GM23338 (cell line): Measurements from ENCODE around the gene KRT1. TPM values are rescaled to one million over a fixed set of nuclear protein-coding genes. Genes with fewer than 3 reads are reported as not detected.

Experiments
- ATAC-seq: fragments of 200-7000 bp; cut with Tn5 transposase; 3 replicates; pipeline ENCODE4 v1.9.1; 2020
- DNase-seq: peaks from one replicate; pipeline ENCODE4 v3.0.0-alpha.2; 2015; ENCODE audit warnings: low spot score
- H2AFZ ChIP-seq: fragments of 200-600 bp; sonication (generic); 2 replicates; pipeline ENCODE4 v1.8.0; 2016; ENCODE audit warnings: antibody characterized with exemption, mild to moderate bottlenecking, moderate library complexity
- H3F3A ChIP-seq: fragments of 200-600 bp; sonication (generic); replicated peaks from 2 replicates; pipeline ENCODE4 v1.8.0; 2017; ENCODE audit warnings: antibody characterized with exemption, mixed run types, low read depth
- H3K27ac ChIP-seq: fragments of 200-600 bp; sonication (generic); 2 replicates; pipeline ENCODE4 v1.6.1; 2016; ENCODE audit warnings: low read depth
- H3K27me3 ChIP-seq: fragments of 200-600 bp; sonication (generic); 2 replicates; pipeline ENCODE4 v1.8.0; 2016; ENCODE audit warnings: mild to moderate bottlenecking, mixed run types, moderate library complexity; ENCODE audit not compliant: insufficient read depth
- H3K36me3 ChIP-seq: fragments of 200-600 bp; sonication (generic); 2 replicates; pipeline ENCODE4 v1.8.0; 2016; ENCODE audit warnings: mild to moderate bottlenecking; ENCODE audit not compliant: insufficient read depth
- H3K4me1 ChIP-seq: fragments of 200-600 bp; sonication (generic); 2 replicates; pipeline ENCODE4 v1.8.0; 2016; ENCODE audit warnings: mild to moderate bottlenecking, moderate library complexity; ENCODE audit not compliant: insufficient read depth
- H3K4me2 ChIP-seq: fragments of 200-600 bp; sonication (generic); 2 replicates; pipeline ENCODE4 v1.7.1; 2017; ENCODE audit warnings: mixed run types
- H3K4me3 ChIP-seq: fragments of 200-600 bp; sonication (generic); 2 replicates; pipeline ENCODE4 v1.6.1; 2016; ENCODE audit warnings: mixed run types
- H3K79me2 ChIP-seq: fragments of 200-600 bp; sonication (generic); replicated peaks from 2 replicates; pipeline ENCODE4 v1.8.0; 2017; ENCODE audit warnings: mild to moderate bottlenecking; ENCODE audit not compliant: insufficient read depth
- H3K9me2 ChIP-seq: fragments of 200-600 bp; sonication (generic); 2 replicates; pipeline ENCODE4 v1.8.0; 2017; ENCODE audit not compliant: insufficient read depth
- H4K20me1 ChIP-seq: fragments of 200-600 bp; sonication (generic); replicated peaks from 2 replicates; pipeline ENCODE4 v1.8.0; 2017; ENCODE audit warnings: mild to moderate bottlenecking; ENCODE audit not compliant: insufficient read depth
- H3K27ac Mint-ChIP-seq: 2 replicates; pipeline ENCODE4 v1.8.0; 2020; ENCODE audit warnings: inconsistent platforms, mild to moderate bottlenecking, moderate library complexity, mixed read lengths
- H3K27me3 Mint-ChIP-seq: 3 replicates; pipeline ENCODE4 v1.8.0; 2022; ENCODE audit warnings: low read depth, mild to moderate bottlenecking, moderate library complexity, mixed read lengths, inconsistent platforms; ENCODE audit not compliant: insufficient read depth, poor library complexity
- H3K36me3 Mint-ChIP-seq: 3 replicates; pipeline ENCODE4 v1.8.0; 2021; ENCODE audit warnings: low read depth, mild to moderate bottlenecking, inconsistent platforms, moderate library complexity, mixed read lengths
- H3K4me1 Mint-ChIP-seq: 3 replicates; pipeline ENCODE4 v1.8.0; 2020; ENCODE audit warnings: mild to moderate bottlenecking, inconsistent platforms, mixed read lengths
- H3K4me3 Mint-ChIP-seq: 3 replicates; pipeline ENCODE4 v1.8.0; 2021; ENCODE audit warnings: moderate library complexity, mild to moderate bottlenecking, inconsistent platforms, mixed read lengths
- H3K9me3 Mint-ChIP-seq: 3 replicates; pipeline ENCODE4 v1.8.0; 2020; ENCODE audit warnings: moderate library complexity, mild to moderate bottlenecking, inconsistent platforms, mixed read lengths
- CREB1 ChIP-seq: fragments of 250-450 bp; sonication (Bioruptor Pico); IDR thresholded peaks from 2 replicates; pipeline ENCODE4 v1.5.0; 2020; ENCODE audit warnings: low read depth, mild to moderate bottlenecking, moderate library complexity
- EZH2 ChIP-seq: fragments of 200-600 bp; sonication (generic); IDR thresholded peaks from one replicate; pipeline ENCODE4 v1.8.0; 2017; ENCODE audit warnings: antibody characterized with exemption, mild to moderate bottlenecking, low read depth; ENCODE audit not compliant: unreplicated experiment
- EZH2phosphoT487 ChIP-seq: fragments of 200-600 bp; sonication (generic); IDR thresholded peaks from one replicate; pipeline ENCODE4 v1.8.1; 2018; ENCODE audit warnings: antibody characterized with exemption; ENCODE audit not compliant: unreplicated experiment
- JUNB ChIP-seq: IDR thresholded peaks from one replicate; pipeline ENCODE4 v1.6.1; 2016; ENCODE audit warnings: antibody characterized with exemption; ENCODE audit not compliant: unreplicated experiment
- NANOG ChIP-seq: IDR thresholded peaks from 2 replicates; pipeline ENCODE4 v1.6.1; 2016; ENCODE audit warnings: antibody characterized with exemption, borderline replicate concordance
- POLR2AphosphoS5 ChIP-seq: IDR thresholded peaks from 2 replicates; pipeline ENCODE4 v1.6.1; 2016; ENCODE audit warnings: antibody characterized with exemption, low read depth
- STAT1 ChIP-seq: IDR thresholded peaks from one replicate; pipeline ENCODE4 v1.6.1; 2016; ENCODE audit warnings: antibody characterized with exemption; ENCODE audit not compliant: unreplicated experiment
- ZNF114 ChIP-seq: fragments of 250-450 bp; sonication (Bioruptor Pico); IDR thresholded peaks from 2 replicates; pipeline ENCODE4 v1.5.0; 2020; ENCODE audit warnings: mild to moderate bottlenecking, moderate library complexity
- ZNF331 ChIP-seq: fragments of 250-450 bp; sonication (Bioruptor Pico); IDR thresholded peaks from 2 replicates; pipeline ENCODE4 v1.5.0; 2020; ENCODE audit warnings: low read depth, mild to moderate bottlenecking, moderate library complexity
- polyA plus RNA-seq: library from polyadenylated mRNA; unstranded; fragments of >200 nt; fragmentation: Nextera tagmentation; extraction: Ambion mirVana; gene quantifications from 2 replicates; pipeline ENCODE4 v1.2.1, GENCODE V29; 2016
- total RNA-seq: library from RNA; depleted of rRNA; stranded (reverse); fragments of >200 nt; shearing (Covaris generic); gene quantifications from 2 replicates; pipeline ENCODE4 v1.2.3, GENCODE V29; 2014
- TF ChIP-seq, protein P1 (sequence below): IDR thresholded peaks from one replicate; pipeline ENCODE4 v1.6.1; 2018; ENCODE audit warnings: antibody characterized with exemption; ENCODE audit not compliant: unreplicated experiment
- TF ChIP-seq, protein P2 (sequence below), 2 experiments: fragments of 200-600 bp in 1 of 2; sonication (generic) in 1 of 2; conservative IDR thresholded peaks; 2 replicates each; pipeline versions ENCODE4 v1.5.1 to v1.6.1; 2016 to 2017; ENCODE audit warnings: antibody characterized with exemption in 2 of 2, low read depth in 2 of 2, mild to moderate bottlenecking in 2 of 2, moderate library complexity in 1 of 2
- TF ChIP-seq, protein P3 (sequence below): fragments of 250-450 bp; sonication (Bioruptor Pico); IDR thresholded peaks from 2 replicates; pipeline ENCODE4 v1.5.0; 2020; ENCODE audit warnings: mild to moderate bottlenecking, moderate library complexity
- TF ChIP-seq, protein P4 (sequence below): IDR thresholded peaks from 2 replicates; pipeline ENCODE4 v1.6.1; 2016; ENCODE audit warnings: antibody characterized with exemption

Gene KRT1
- total and polyA plus RNA-seq, 2 experiments from 2014 or later = not detected

DNA sequence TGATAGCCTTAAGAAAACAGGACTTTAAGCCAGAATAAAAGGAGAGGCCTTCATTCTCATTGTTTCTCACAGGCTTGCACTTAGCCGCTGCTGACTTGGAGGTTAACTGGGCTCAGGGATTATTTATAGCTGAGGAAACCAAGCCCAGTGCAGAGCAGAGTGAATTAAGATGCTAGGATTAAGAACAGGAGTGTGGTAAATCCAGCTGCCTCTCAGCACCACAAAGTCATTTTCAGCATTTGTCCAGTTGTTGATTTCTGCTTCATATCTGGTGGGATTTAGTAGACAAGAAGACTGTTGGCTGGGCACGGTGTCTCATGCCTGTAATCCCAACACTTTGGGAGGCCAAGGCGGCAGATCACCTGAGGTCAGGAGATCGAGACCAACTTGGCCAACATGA is 47.6 kb downstream of the KRT1 start:
- DNase-seq (no peak), ATAC-seq (no peak)
- no peaks in the 10 kb centered on the region for H3F3A ChIP-seq
- Mint-ChIP-seq H3K4me1 (no peaks in the 10 kb centered on the region; the same call in 2 of the 3 replicates), H3K36me3 (no peaks in the 10 kb centered on the region), H3K4me3 (no peak overlapping the region), H3K9me3 (no peaks in the 10 kb centered on the region), H3K27ac (no peak overlapping the region), H3K27me3 (peaks cover 2% of the 10 kb centered on the region)
- H3K27ac ChIP-seq = no peak overlapping the region
- H3K36me3 ChIP-seq = no peaks in the 10 kb centered on the region
- TF ChIP-seq, protein P1, sequence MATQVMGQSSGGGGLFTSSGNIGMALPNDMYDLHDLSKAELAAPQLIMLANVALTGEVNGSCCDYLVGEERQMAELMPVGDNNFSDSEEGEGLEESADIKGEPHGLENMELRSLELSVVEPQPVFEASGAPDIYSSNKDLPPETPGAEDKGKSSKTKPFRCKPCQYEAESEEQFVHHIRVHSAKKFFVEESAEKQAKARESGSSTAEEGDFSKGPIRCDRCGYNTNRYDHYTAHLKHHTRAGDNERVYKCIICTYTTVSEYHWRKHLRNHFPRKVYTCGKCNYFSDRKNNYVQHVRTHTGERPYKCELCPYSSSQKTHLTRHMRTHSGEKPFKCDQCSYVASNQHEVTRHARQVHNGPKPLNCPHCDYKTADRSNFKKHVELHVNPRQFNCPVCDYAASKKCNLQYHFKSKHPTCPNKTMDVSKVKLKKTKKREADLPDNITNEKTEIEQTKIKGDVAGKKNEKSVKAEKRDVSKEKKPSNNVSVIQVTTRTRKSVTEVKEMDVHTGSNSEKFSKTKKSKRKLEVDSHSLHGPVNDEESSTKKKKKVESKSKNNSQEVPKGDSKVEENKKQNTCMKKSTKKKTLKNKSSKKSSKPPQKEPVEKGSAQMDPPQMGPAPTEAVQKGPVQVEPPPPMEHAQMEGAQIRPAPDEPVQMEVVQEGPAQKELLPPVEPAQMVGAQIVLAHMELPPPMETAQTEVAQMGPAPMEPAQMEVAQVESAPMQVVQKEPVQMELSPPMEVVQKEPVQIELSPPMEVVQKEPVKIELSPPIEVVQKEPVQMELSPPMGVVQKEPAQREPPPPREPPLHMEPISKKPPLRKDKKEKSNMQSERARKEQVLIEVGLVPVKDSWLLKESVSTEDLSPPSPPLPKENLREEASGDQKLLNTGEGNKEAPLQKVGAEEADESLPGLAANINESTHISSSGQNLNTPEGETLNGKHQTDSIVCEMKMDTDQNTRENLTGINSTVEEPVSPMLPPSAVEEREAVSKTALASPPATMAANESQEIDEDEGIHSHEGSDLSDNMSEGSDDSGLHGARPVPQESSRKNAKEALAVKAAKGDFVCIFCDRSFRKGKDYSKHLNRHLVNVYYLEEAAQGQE = no peak
- TF ChIP-seq CREB1 (CRISPR knock-in tag) = no peak
- TF ChIP-seq ZNF114 (CRISPR knock-in tag) = no peak
- TF ChIP-seq EZH2 = no peak
- no peak for TF ChIP-seq NANOG
- no peak for TF ChIP-seq JUNB
- TF ChIP-seq, protein P2, sequence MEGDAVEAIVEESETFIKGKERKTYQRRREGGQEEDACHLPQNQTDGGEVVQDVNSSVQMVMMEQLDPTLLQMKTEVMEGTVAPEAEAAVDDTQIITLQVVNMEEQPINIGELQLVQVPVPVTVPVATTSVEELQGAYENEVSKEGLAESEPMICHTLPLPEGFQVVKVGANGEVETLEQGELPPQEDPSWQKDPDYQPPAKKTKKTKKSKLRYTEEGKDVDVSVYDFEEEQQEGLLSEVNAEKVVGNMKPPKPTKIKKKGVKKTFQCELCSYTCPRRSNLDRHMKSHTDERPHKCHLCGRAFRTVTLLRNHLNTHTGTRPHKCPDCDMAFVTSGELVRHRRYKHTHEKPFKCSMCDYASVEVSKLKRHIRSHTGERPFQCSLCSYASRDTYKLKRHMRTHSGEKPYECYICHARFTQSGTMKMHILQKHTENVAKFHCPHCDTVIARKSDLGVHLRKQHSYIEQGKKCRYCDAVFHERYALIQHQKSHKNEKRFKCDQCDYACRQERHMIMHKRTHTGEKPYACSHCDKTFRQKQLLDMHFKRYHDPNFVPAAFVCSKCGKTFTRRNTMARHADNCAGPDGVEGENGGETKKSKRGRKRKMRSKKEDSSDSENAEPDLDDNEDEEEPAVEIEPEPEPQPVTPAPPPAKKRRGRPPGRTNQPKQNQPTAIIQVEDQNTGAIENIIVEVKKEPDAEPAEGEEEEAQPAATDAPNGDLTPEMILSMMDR (conservative IDR thresholded peaks at IDR 0.05; ENCODE audit: low read depth in 2 of 2) = no peak
- TF ChIP-seq, protein P3, sequence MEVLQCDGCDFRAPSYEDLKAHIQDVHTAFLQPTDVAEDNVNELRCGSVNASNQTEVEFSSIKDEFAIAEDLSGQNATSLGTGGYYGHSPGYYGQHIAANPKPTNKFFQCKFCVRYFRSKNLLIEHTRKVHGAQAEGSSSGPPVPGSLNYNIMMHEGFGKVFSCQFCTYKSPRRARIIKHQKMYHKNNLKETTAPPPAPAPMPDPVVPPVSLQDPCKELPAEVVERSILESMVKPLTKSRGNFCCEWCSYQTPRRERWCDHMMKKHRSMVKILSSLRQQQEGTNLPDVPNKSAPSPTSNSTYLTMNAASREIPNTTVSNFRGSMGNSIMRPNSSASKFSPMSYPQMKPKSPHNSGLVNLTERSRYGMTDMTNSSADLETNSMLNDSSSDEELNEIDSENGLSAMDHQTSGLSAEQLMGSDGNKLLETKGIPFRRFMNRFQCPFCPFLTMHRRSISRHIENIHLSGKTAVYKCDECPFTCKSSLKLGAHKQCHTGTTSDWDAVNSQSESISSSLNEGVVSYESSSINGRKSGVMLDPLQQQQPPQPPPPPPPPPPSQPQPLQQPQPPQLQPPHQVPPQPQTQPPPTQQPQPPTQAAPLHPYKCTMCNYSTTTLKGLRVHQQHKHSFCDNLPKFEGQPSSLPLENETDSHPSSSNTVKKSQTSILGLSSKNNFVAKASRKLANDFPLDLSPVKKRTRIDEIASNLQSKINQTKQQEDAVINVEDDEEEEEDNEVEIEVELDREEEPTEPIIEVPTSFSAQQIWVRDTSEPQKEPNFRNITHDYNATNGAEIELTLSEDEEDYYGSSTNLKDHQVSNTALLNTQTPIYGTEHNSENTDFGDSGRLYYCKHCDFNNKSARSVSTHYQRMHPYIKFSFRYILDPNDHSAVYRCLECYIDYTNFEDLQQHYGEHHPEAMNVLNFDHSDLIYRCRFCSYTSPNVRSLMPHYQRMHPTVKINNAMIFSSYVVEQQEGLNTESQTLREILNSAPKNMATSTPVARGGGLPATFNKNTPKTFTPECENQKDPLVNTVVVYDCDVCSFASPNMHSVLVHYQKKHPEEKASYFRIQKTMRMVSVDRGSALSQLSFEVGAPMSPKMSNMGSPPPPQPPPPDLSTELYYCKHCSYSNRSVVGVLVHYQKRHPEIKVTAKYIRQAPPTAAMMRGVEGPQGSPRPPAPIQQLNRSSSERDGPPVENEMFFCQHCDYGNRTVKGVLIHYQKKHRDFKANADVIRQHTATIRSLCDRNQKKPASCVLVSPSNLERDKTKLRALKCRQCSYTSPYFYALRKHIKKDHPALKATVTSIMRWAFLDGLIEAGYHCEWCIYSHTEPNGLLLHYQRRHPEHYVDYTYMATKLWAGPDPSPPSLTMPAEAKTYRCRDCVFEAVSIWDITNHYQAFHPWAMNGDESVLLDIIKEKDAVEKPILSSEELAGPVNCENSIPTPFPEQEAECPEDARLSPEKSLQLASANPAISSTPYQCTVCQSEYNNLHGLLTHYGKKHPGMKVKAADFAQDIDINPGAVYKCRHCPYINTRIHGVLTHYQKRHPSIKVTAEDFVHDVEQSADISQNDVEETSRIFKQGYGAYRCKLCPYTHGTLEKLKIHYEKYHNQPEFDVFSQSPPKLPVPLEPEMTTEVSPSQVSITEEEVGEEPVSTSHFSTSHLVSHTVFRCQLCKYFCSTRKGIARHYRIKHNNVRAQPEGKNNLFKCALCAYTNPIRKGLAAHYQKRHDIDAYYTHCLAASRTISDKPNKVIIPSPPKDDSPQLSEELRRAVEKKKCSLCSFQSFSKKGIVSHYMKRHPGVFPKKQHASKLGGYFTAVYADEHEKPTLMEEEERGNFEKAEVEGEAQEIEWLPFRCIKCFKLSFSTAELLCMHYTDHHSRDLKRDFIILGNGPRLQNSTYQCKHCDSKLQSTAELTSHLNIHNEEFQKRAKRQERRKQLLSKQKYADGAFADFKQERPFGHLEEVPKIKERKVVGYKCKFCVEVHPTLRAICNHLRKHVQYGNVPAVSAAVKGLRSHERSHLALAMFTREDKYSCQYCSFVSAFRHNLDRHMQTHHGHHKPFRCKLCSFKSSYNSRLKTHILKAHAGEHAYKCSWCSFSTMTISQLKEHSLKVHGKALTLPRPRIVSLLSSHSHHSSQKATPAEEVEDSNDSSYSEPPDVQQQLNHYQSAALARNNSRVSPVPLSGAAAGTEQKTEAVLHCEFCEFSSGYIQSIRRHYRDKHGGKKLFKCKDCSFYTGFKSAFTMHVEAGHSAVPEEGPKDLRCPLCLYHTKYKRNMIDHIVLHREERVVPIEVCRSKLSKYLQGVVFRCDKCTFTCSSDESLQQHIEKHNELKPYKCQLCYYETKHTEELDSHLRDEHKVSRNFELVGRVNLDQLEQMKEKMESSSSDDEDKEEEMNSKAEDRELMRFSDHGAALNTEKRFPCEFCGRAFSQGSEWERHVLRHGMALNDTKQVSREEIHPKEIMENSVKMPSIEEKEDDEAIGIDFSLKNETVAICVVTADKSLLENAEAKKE = no peak
- TF ChIP-seq, protein P4, sequence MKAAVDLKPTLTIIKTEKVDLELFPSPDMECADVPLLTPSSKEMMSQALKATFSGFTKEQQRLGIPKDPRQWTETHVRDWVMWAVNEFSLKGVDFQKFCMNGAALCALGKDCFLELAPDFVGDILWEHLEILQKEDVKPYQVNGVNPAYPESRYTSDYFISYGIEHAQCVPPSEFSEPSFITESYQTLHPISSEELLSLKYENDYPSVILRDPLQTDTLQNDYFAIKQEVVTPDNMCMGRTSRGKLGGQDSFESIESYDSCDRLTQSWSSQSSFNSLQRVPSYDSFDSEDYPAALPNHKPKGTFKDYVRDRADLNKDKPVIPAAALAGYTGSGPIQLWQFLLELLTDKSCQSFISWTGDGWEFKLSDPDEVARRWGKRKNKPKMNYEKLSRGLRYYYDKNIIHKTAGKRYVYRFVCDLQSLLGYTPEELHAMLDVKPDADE = no peak
- no peak for TF ChIP-seq EZH2phosphoT487
- no peak for TF ChIP-seq POLR2AphosphoS5
- no peak for TF ChIP-seq ZNF331 (CRISPR knock-in tag)
- TF ChIP-seq STAT1 = no peak
- H3K27me3 ChIP-seq = no peaks in the 10 kb centered on the region
- H4K20me1 ChIP-seq = no peaks in the 10 kb centered on the region
- no peaks in the 10 kb centered on the region for H3K79me2 ChIP-seq
- no peak overlapping the region for H2AFZ ChIP-seq
- H3K4me2 ChIP-seq = no peak overlapping the region
- H3K4me1 ChIP-seq = no peaks in the 10 kb centered on the region
- H3K9me2 ChIP-seq = no peaks in the 10 kb centered on the region
- no peak overlapping the region for H3K4me3 ChIP-seq
